GM12878 (cell line): ENCODE results near the gene GMDS. TPM values are rescaled to one million over a fixed set of nuclear protein-coding genes. Genes with fewer than 3 reads are reported as not detected.

Source experiments
- ATAC-seq: fragments of 200-7000 bp; cut with Tn5 transposase; 3 replicates; pipeline ENCODE4 v1.9.1; 2020; ENCODE audit warnings: mild to moderate bottlenecking, moderate library complexity
- BruUV-seq: library from RNA; stranded (reverse); fragments of 400-500 nt; replicated peaks from 2 replicates; lab custom pipeline; 2021; lab: Mats Ljungman, UMichigan
- CTCF ChIA-PET: fragments of 300-600 bp; sonication (Branson Sonifier 250); formaldehyde crosslinking; extraction: SDS; loops from one replicate; lab custom pipeline; 2021; ENCODE audit warnings: inconsistent platforms; lab: Yijun Ruan, JAX
- POLR2A ChIA-PET: fragments of 350-600 bp; formaldehyde crosslinking; extraction: SDS; loops from one replicate; lab custom pipeline; 2021; ENCODE audit warnings: inconsistent platforms; lab: Charles Lee
- RAD21 ChIA-PET: fragments of 300-600 bp; sonication (Branson Sonifier 250); formaldehyde crosslinking; loops from one replicate; lab custom pipeline; 2023; ENCODE audit warnings: antibody characterized with exemption; ENCODE audit not compliant: unreplicated experiment; lab: Charles Lee
- SMC1A ChIA-PET: fragments of 300-600 bp; sonication (Branson Sonifier 250); formaldehyde crosslinking; loops from one replicate; lab custom pipeline; 2023; ENCODE audit not compliant: unreplicated experiment, uncharacterized antibody; lab: Charles Lee
- DNase-seq: peaks from one replicate; pipeline ENCODE4 v3.0.0-alpha.2; 2011; ENCODE audit warnings: low read depth, low spot score
- FAIRE-seq: peaks from 3 replicates; lab custom pipeline; 2011; peaks lifted over from hg19 to GRCh38; lab: Jason Lieb, UNC
- H2AFZ ChIP-seq: 2 replicates; pipeline ENCODE4 v1.6.0; 2011; ENCODE audit warnings: low read depth, low read length, control low read depth; ENCODE audit not compliant: control insufficient read depth
- H3K27ac ChIP-seq: 2 replicates; pipeline ENCODE4 v1.5.1; 2011; ENCODE audit warnings: control low read depth; ENCODE audit not compliant: control insufficient read depth, insufficient read depth
- H3K27me3 ChIP-seq, 2 experiments: replicated peaks in 1 of 2; 2 replicates each; pipeline versions ENCODE4 v1.6.0 to v1.6.1; 2011; ENCODE audit warnings: low read length in 1 of 2; ENCODE audit not compliant: control insufficient read depth in 2 of 2, insufficient read depth in 2 of 2
- H3K36me3 ChIP-seq, 2 experiments: 2 replicates each; pipeline ENCODE4 v1.5.1; 2011; ENCODE audit warnings: low read length in 1 of 2; ENCODE audit not compliant: control insufficient read depth in 2 of 2, insufficient read depth in 2 of 2
- H3K4me1 ChIP-seq: 2 replicates; pipeline ENCODE4 v1.6.1; 2011; ENCODE audit warnings: mild to moderate bottlenecking, low read length, moderate library complexity, mixed read lengths; ENCODE audit not compliant: control insufficient read depth, insufficient read depth
- H3K4me2 ChIP-seq: 2 replicates; pipeline ENCODE4 v1.6.0; 2011; ENCODE audit warnings: control low read depth; ENCODE audit not compliant: control insufficient read depth, insufficient read depth
- H3K4me3 ChIP-seq: fragments of 200-600 bp; sonication (generic); 2 replicates; pipeline ENCODE4 v1.5.1; 2016
- H3K79me2 ChIP-seq: 2 replicates; pipeline ENCODE4 v1.6.0; 2011; ENCODE audit warnings: low read length; ENCODE audit not compliant: control insufficient read depth, insufficient read depth
- H3K9ac ChIP-seq: 2 replicates; pipeline ENCODE4 v1.8.0; 2011; ENCODE audit warnings: low read length, control low read depth, mixed read lengths; ENCODE audit not compliant: control insufficient read depth, insufficient read depth
- H3K9me3 ChIP-seq: replicated peaks from 3 replicates; pipeline ENCODE4 v1.5.1; 2011; ENCODE audit warnings: mild to moderate bottlenecking, low read length; ENCODE audit not compliant: control insufficient read depth, insufficient read depth
- H4K20me1 ChIP-seq: 2 replicates; pipeline ENCODE4 v1.6.0; 2011; ENCODE audit not compliant: control insufficient read depth, insufficient read depth
- JUNB ChIP-seq: IDR thresholded peaks from 2 replicates; pipeline ENCODE4 v1.6.1; 2016; ENCODE audit warnings: antibody characterized with exemption, mild to moderate bottlenecking
- JUND ChIP-seq: IDR thresholded peaks from 2 replicates; pipeline ENCODE4 v1.6.1; 2012; ENCODE audit warnings: low read depth, mild to moderate bottlenecking, low read length, improper control_type of control experiment, moderate library complexity
- MTA2 ChIP-seq: fragments of 450-650 bp; IDR thresholded peaks from 2 replicates; pipeline ENCODE4 v1.6.1; 2016; ENCODE audit warnings: low read depth, mild to moderate bottlenecking, moderate library complexity
- MYB ChIP-seq: fragments of 150-350 bp; IDR thresholded peaks from 2 replicates; pipeline ENCODE4 v1.6.1; 2014; ENCODE audit warnings: mild to moderate bottlenecking, low read depth, low read length, borderline replicate concordance
- NRF1 ChIP-seq: conservative IDR thresholded peaks from 2 replicates; pipeline ENCODE4 v1.6.1; 2011; ENCODE audit warnings: mild to moderate bottlenecking, low read depth, low read length, improper control_type of control experiment
- PKNOX1 ChIP-seq: fragments of 450-650 bp; IDR thresholded peaks from 2 replicates; pipeline ENCODE4 v1.6.1; 2016; ENCODE audit warnings: mild to moderate bottlenecking
- RFX5 ChIP-seq: IDR thresholded peaks from 2 replicates; pipeline ENCODE4 v1.6.1; 2011; ENCODE audit warnings: low read depth, low read length, improper control_type of control experiment
- STAT3 ChIP-seq: IDR thresholded peaks from 2 replicates; pipeline ENCODE4 v1.6.1; 2011; ENCODE audit warnings: low read depth, low read length, improper control_type of control experiment
- TCF3 ChIP-seq: IDR thresholded peaks from 2 replicates; pipeline ENCODE4 v1.6.1; 2012; ENCODE audit warnings: low read depth, mild to moderate bottlenecking, low read length, borderline replicate concordance; ENCODE audit not compliant: insufficient read depth
- ZNF274 ChIP-seq: IDR thresholded peaks from one replicate; pipeline ENCODE4 v1.8.0; 2011; ENCODE audit not compliant: insufficient read length, insufficient read depth
- WGBS: methylation state at CpG from one replicate; pipeline ENCODE4 v1.1.6; 2016; ENCODE audit warnings: low lambda C conversion rate; ENCODE audit not compliant: insufficient replicate concordance, insufficient coverage; ENCODE audit errors: missing lambda C conversion rate; 5-methylcytosine and 5-hydroxymethylcytosine counted together
- in situ Hi-C: fragments of 300-500 bp; cut with MboI; formaldehyde crosslinking; loops from 9 replicates; pipeline ENCODE4 v1.14.3; 2018; ENCODE audit warnings: mixed read lengths
- intact Hi-C: fragments of 100-400 bp; cut with micrococcal nuclease; formaldehyde crosslinking; loops from one replicate; pipeline ENCODE4 v1.14.2; 2022; ENCODE audit not compliant: unreplicated experiment
- polyA plus RNA-seq, 11 experiments: library from polyadenylated mRNA; depleted of rRNA in 4 of 11; unstranded in 6 of 11; stranded (reverse) in 5 of 11; fragments of >200 nt; fragmentation: Nextera tagmentation in 4 of 11; fragmentation: Illumina TruSeq in 1 of 11; extraction: Ambion mirVana in 4 of 11; extraction: Trizol in 1 of 11; gene quantifications; 1 replicate in 1 of 11; 2 replicates in 10 of 11; pipeline versions ENCODE4 v1.2.1 to v1.2.3, GENCODE V29; 2011 to 2016; ENCODE audit warnings: inconsistent platforms in 2 of 11, missing spikeins in 2 of 11, low read depth in 1 of 11
- total RNA-seq, 4 experiments: library from RNA; depleted of rRNA in 3 of 4; stranded (reverse); fragments of >200 nt in 3 of 4; fragmentation: Illumina TruSeq in 1 of 4; extraction: Trizol in 1 of 4; gene quantifications; 2 replicates each; pipeline versions ENCODE4 v1.2.1 to v1.2.3, GENCODE V29; 2013 to 2021

The GMDS gene
- total and polyA plus RNA-seq, 10 of the 15 experiments (the other 5 are each of a cell fraction or from before 2014, with no cell fraction given): 0.61 to 53.8 (median 29.3) TPM

DNA sequence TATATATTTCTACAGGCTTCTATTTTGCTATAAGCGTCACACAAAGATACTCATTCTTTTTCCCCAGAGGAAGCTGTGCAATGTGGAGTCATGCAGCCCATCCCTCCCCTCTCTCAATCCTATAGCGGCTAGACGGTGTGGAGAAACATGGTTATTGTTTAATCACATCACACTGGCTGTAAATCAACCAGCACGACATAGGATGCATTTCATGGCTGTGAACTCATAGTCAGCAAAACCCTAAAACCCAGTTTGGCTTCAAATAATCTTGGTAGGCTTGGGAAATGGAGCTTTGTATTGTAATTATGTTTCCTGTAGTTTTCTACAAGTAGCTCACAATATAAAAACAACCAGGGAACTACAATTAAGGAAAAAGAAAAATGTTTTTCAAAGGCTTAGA, 618.9 kb downstream of the GMDS start (continued):
- TF ChIP-seq JUND (no peak), ZNF274 (no peak), MTA2 (no peak), NRF1 (no peak)

DNA sequence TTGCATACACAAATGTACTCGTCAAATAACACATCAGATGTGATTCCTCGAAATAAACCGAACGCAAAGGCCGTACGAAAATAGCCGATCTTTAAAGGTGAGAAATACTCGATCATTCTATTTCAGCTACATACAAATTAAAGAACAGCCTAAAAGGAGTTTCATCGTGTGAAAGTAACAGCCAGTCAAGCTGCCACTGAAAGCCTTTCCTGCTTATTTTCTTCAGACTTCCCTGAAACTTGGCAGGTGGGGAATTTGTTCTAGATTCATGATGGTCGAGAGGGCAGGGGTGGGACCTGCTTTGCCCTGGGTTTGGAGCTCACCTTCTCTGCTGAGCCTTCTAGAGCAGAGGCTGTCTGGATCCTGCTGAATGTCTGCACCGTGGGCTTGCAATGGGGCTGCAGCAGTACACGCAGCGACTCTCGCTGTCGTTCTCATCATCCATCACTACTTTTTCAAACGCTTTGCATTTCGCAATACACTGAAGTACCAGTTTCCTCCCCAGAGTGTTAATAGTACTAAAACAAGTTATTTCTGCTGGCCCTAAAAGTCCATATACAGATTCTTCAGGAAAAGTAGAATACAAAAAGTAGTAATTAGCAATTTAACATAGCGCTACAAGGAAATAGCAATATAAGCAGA, 619.5 kb downstream of the GMDS start:
- Histone ChIP-seq H3K4me3 (no peak overlapping the region), H3K36me3 (no peaks in the 10 kb centered on the region), H3K4me1 (peaks cover 5% of the 10 kb centered on the region), H3K79me2 (no peaks in the 10 kb centered on the region), H3K4me2 (no peak overlapping the region), H3K27me3 (peaks cover 4 to 10% of the 10 kb centered on the region in 2 experiments), H3K27ac (no peak overlapping the region), H4K20me1 (peaks cover 3% of the 10 kb centered on the region; the same call in 1 of the 2 replicates), H2AFZ (no peak overlapping the region), H3K9ac (no peak overlapping the region), H3K9me3 (no peaks in the 10 kb centered on the region)
- ATAC-seq (no peak), DNase-seq (no peak), FAIRE-seq (no peak)
- BruUV-seq: no TSS peak
- TF ChIP-seq RFX5 (no peak), STAT3 (no peak), JUNB (no peak), MYB (no peak), TCF3 (no peak), PKNOX1 (no peak)
- ChIA-PET RAD21 (no interaction called here), POLR2A (no interaction called here), CTCF (no interaction called here), SMC1A (interaction anchor here (0.8 to 1.0 kb wide), 2 partner anchors 8 to 728 kb away, joined by 3 to 4 read pairs; no protein-coding TSS in a partner anchor)
- WGBS: 87% methylated on average over 18 of the region's 18 CpGs
- in situ Hi-C loops: no loop called here
- intact Hi-C loops: no loop called here
